HEK293 (cell line): ENCODE measurements around the gene IGFBP2.

Experiments used
- CTCF ChIP-seq: fragments of 450-650 bp; formaldehyde crosslinking; IDR thresholded peaks from 2 replicates; pipeline ENCODE4 v1.5.1; 2016; ENCODE audit warnings: missing biosample characterization, missing genetic modification characterization
- REST ChIP-seq: fragments of 450-650 bp; formaldehyde crosslinking; IDR thresholded peaks from 2 replicates; pipeline ENCODE4 v1.5.1; 2016; ENCODE audit warnings: missing biosample characterization, missing genetic modification characterization
- ZBTB6 ChIP-seq: fragments of 450-650 bp; formaldehyde crosslinking; IDR thresholded peaks from 2 replicates; pipeline ENCODE4 v1.5.1; 2017; ENCODE audit warnings: missing biosample characterization, missing genetic modification characterization
- ZBTB8A ChIP-seq: fragments of 450-650 bp; formaldehyde crosslinking; IDR thresholded peaks from 2 replicates; pipeline ENCODE4 v1.5.1; 2016; ENCODE audit warnings: missing biosample characterization, missing genetic modification characterization
- ZNF274 ChIP-seq, 2 experiments: fragments of 200-500 bp in 1 of 2; fragments of 450-650 bp in 1 of 2; sonication (Bioruptor generic) in 1 of 2; formaldehyde crosslinking in 1 of 2; IDR thresholded peaks; 2 replicates each; pipeline versions ENCODE4 v1.5.1 to v1.6.1; 2014 to 2016; ENCODE audit warnings: borderline replicate concordance in 1 of 2, inconsistent platforms in 1 of 2, low read length in 1 of 2, missing biosample characterization in 1 of 2, missing genetic modification characterization in 1 of 2
- ZNF350 ChIP-seq: fragments of 450-650 bp; formaldehyde crosslinking; IDR thresholded peaks from 2 replicates; pipeline ENCODE4 v1.5.0; 2017; ENCODE audit warnings: missing biosample characterization, mild to moderate bottlenecking, missing genetic modification characterization
- ZNF48 ChIP-seq: fragments of 450-650 bp; formaldehyde crosslinking; IDR thresholded peaks from 2 replicates; pipeline ENCODE4 v1.5.1; 2016; ENCODE audit warnings: missing biosample characterization, missing genetic modification characterization
- ZNF692 ChIP-seq: fragments of 450-650 bp; formaldehyde crosslinking; IDR thresholded peaks from 2 replicates; pipeline ENCODE4 v1.5.1; 2016; ENCODE audit warnings: missing biosample characterization, missing genetic modification characterization
- ZNF76 ChIP-seq: fragments of 450-650 bp; formaldehyde crosslinking; IDR thresholded peaks from 2 replicates; pipeline ENCODE4; 2016; ENCODE audit warnings: low read depth, missing biosample characterization, missing genetic modification characterization, borderline replicate concordance

- TF ChIP-seq ZNF48 (no peak), CTCF (tag by site-specific recombination) (no peak), ZBTB8A (tag by site-specific recombination) (no peak), ZNF692 (tag by site-specific recombination) (no peak), ZNF350 (no peak), REST (tag by site-specific recombination) (no peak), ZBTB6 (tag by site-specific recombination) (no peak), ZNF274 (IDR thresholded peaks at IDR 0.05; ENCODE audit: low read length) (no peak), ZNF274 (tag by site-specific recombination; IDR thresholded peaks at IDR 0.05; ENCODE audit: borderline replicate concordance) (no peak), ZNF76 (tag by site-specific recombination) (no peak)
Observed at GRCh38 chr2:216584112-216584511, 49.1 kb upstream of the IGFBP2 start.
